ENCODE data around the gene AAK1. TPM values are rescaled to one million over a fixed set of nuclear protein-coding genes. Genes with fewer than 3 reads are reported as not detected.
A peak's percentile ranks its signal among the peaks of the same experiment; 100 is the strongest.
"Not testable (repeated sequence)": the region's sequence is repeated elsewhere in the genome, so short reads cannot be mapped to it uniquely, and the experiment has no call there.

AAK1 gene
- total RNA-seq (2014; rRNA removed; shearing (Covaris generic)), result 32.6 and 52.0 TPM in 2 replicates

DNA sequence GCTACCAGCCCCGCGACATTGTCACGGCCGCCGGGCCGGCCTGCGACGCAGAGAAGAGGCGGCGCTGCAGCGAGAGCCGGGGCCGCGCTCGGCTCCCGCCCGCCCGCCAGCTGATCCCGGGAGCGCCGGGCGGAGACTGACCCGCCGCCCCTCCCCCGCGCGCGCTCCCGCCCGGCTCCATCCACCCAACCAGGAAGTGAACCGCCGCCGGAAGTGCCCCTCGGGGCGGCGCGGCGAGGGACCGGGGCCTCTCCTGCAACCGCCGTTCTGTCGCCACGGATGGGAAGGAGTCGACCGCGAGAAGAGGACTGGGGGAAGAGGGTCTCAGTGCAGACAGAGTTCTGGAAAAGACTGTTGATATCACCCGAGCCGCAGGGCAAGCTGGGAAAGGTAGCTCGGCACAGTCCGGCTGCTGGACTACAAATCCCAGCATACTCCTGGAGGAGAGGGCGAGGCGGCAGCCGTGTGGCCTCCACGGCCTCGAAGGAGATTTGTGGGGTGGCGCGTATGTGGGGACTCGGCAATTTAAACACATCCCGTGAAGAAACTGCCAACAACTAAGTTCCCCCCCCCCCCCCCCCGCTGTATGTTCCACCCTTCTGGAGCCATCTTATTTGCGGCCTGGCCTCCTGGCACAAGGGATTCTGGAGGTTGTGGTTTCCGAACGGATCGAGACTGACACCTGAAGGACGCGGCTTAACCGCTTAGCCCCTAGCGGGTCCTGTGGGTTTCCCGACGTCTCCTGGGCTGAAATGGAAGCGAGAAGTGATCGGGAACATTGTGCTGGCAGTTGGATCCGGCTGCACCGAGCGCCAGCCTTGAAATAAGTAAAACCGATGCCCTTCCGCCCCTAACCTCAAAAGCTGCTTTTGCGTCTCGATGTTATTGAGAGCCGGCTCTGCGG is at the start of gene AAK1:
Gene AAK1, minus strand, starts transcription at position 138 of the 904 bp plus-strand sequence. CDS start 699 bp downstream, outside the sequence.
- peak; percentile 86 for DNase-seq (ENCODE audit: low read depth)

DNA sequence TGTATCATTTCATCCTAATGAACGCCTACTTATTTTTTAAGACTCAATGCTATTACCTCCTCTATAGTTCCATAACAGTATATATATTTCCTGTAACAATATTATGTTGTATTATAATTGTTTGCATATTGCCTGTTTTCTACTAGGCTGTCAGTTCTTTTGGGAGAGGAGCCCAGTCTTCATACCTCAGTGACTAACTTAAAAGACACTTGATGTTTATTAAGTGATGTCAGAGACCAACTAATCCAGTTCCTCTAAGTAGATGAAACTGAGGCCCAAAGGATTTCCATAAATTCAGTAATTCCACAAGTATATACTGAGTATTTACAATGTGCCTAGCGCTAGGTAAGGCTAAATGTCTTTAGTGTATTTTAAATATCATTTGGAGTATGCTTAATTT is 48.9 kb upstream of the AAK1 start:
- DNase-seq (ENCODE audit: low read depth), result peak; percentile 62

DNA sequence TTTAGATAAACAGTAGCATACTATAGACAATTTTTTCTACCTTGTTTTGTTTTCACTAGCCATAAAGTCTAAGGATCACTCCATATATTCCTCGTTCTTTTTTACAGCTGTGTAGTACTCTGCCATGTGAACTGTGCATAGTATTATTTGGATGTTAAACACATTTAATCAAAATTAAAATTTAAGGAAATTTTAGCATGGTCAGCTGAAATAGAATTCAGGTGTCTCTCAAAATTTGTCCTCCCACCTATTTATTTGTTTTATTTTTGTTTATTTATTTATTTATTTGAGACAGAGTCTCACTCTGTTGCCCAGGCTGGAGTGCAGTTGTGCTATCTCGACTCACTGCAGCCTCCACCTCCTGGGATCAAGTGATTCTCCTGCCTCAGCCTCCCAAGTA is 46.4 kb upstream of the AAK1 start:
- DNase-seq (ENCODE audit: low read depth), result no peak

DNA sequence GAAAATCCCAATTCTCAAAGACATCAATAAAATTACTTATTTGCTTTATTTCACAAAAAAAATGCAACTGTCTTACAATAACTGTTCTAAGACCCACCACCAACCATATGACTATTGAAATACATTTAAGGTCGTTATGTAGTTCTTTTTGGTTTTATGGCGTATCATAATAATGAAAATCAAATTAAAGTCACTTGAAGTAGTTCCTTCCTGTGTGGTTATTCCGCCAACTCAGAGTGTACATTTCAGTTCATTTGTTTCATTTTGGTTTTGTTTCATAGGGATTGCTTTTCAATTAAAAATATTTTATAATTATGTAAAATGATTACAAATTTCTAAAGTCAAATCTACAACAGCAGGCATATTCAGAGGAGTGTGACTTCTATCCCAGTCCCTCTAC is 45.9 kb upstream of the AAK1 start:
- DNase-seq (ENCODE audit: low read depth), result no peak

DNA sequence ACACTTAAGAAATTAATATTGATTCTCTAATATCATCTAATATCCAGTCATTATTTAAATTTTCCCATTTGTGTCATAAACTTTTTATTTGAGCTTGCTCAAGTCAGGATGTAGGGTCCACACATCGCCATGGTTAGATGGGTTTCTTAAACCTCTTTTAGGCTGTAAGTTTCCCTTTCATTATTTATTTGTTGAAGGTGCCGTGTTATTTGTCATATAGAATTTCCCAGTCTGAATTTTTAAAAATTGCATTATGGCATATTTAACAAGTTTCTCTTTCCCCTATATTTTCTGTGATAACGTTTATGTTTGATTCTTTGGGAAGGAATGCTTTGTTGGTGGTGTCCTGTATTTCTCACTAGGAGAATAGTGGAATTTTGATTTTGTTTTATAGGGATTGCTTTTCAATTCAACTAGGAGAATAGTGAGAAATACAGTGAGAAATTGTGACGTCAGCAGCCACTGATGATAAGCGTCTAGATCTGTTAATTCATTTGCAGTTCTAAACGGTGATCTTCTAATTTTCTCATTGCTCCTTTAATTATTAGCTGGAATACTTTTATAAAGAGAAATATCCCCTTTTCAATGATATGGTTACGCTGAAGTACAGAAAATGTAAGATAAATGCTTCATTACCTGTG is 44.6 kb upstream of the AAK1 start:
- no peak for DNase-seq (ENCODE audit: low read depth)

DNA sequence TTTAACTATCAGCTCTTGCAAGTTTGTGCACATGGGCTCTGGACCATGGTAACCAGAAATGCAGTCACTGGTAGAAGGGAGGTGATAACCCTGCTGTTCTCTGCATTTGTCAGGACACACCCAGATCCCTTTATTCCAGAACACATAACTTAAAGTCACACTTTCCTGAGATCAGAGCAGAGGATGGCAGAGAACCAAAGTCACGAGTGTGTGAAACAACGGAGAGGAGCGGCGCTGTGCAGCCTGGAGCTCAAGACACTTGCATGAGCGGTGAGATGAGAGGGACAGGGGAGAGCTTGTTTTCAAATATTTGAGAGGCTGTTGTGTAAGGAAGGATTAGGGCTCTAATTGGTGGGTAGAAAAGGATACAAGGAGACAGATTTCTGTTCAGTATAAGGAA is 43.3 kb upstream of the AAK1 start:
- no peak for DNase-seq (ENCODE audit: low read depth)

DNA sequence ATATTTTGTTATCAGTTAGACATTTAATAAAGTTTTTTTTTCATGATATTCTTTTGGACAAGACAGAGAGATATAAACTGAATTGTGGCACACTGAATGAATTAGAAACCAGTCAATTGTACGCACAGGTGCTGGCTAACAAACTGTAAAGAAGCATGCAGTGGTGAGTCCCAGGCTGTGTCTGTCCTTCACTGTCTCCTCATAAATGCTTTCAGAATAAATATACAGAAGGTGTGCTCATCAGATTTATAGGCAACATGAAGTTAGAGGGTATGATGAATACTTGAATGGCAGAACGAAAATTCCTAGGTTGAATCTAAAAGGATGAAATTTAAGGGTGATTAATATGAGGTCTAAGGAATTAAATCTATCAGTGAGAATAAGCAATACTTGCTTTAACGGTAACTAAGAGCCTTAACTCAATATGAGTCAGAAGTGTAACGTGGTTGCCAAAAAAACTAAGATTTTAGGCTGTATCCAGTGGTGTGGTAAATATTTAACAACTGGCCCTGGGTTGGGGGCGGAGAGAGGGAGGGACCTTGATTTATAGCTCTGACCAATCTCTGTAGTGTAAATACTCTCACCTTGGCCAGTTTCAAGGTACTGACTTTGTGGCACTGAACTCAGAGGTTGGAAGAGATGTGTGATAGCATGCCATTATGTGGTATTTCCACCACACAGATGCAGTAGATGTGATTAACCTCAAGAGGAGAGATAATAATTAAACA is 41.9 kb upstream of the AAK1 start:
- peak; percentile 58 for DNase-seq (ENCODE audit: low read depth)

DNA sequence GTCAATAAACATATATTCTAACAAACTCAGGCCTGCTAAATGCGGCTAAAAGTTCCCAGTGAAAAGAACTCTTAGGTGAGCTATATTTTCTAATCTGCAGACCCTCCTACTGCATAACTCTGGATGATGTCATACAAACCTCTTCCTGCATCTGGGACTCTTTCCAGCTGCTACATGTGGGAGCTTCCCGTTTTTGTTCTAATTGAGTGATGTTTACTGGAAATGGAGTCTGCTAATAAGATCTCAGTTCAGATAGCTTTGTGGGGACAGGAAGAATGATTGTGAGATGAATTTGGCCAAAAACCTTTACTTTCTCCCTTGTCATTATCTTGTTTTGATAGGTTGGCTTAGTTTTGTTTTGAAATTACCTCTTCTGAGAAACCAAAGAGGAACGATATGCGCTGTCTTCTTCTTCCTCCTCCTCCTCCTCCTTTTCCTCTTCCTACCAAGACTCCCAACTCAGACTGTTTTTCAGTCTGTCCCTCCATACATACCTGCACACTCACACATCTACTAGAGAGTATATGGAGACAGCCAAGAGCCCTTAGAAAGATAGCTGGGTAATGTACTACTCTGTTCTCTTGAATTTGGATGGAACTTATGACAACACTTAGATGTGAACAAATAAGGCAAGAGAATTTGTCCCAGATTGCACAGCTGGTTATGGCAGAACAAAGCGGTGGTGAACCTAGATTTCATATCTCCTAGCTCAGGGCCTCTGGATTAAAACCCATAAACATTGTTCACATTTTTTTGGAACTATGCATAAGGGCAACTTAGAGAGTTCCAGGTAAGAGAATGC is 39.8 kb upstream of the AAK1 start:
- peak; percentile 89 for DNase-seq (ENCODE audit: low read depth)

DNA sequence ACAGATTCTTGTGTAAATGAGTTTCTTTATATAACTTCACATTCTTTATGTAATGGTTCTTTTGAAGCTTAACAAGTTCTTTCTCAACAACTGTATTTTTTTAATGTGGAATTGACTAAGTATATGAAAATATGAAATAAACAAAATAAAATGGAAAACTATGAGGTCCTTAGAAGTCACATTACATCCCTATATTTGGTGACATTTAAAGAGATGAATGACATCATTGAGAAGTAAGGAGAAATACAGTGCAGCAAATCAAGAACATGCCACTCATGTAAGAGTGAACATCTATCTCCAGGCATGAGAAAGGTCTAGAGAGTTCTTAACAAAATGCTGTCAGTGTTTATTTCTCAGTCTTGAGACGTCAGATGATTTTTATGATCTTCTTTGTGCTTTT is 39.0 kb upstream of the AAK1 start:
- DNase-seq (ENCODE audit: low read depth), result no peak

DNA sequence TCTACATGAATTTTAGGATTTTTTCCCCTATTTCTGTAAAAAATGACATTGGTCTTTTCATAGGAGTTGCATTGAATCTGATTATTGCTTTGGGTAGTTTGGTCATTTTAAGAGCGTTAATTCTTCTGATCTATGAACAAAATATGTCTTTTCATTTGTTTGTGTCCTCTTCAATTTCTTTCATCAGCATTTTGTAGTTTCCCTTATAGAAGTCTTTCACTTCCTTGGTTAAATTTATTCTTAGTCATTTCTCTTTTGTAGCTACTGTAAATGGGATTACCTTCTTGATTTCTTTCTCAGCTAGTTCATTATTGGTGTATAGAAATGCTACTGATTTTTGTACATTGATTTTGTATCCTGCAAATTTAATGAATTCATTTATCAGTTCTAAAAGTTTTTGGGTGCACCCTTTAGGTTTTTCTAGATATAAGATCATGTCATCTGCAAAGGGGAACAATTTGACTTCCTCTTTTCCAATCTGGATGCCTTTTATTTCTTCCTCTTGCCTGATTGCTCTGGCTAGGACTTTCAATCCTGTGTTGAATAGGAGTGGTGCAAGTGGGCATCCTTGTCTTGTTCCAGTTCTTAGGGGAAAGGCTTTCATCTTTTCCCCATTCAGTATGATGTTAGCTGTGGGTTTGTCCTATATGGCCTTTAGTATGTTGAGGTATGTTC is 36.6 kb upstream of the AAK1 start:
- DNase-seq (ENCODE audit: low read depth), result no peak

DNA sequence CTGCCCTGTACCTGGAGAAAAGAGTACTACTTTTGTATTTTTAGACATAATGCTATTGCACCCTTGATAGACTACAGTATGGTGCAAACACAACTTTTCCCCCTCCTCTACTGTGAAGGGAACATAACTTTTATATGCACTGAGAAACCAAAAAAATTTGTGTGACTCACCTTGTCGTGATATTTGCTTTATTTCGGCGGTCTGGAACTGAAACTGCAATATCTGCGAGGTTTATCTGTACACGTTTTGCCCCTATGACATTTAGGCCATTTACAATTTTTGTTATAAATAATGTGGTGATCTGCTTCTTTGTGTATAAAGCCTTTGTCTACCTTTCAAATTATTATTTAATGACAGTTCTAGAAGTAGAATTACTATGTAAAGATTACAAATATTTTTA is 34.4 kb upstream of the AAK1 start:
- DNase-seq (ENCODE audit: low read depth), result peak; percentile 6

DNA sequence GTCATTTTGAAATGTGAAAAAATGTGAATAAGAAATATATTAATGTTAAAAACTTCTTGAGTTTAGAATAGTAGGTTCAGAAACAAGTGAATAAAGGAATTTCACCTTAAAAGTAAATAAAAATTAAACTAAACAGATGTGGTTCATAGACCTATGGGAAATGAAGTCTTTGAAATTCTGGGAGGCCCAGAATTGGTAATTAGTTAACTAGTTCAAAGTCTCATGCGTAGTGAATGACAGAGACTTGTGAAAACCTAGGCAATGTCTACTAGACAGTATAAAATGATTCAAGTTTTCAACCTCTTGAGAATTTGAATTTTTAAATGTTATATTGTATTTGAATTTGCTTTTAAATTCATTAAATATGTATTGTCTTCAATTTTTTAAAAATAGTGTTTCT is 32.6 kb upstream of the AAK1 start:
- no peak for DNase-seq (ENCODE audit: low read depth)

DNA sequence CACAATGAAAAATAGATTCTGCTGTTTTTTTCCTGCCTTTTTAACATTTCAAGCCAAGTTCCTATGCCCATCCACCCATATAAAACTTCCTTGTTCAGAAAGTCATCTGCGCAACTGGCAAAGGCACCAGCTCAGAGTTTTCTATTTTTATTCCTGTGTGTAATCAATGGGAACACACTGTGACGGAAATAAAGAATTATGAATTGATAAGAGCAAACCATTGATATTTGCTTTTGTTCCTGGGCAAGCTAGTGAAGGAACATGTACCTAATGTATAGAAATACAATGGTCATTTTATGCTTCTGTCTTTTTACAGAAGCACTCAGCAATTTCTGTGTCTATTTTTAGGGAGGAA is 30.8 kb upstream of the AAK1 start:
- no peak for DNase-seq (ENCODE audit: low read depth)

DNA sequence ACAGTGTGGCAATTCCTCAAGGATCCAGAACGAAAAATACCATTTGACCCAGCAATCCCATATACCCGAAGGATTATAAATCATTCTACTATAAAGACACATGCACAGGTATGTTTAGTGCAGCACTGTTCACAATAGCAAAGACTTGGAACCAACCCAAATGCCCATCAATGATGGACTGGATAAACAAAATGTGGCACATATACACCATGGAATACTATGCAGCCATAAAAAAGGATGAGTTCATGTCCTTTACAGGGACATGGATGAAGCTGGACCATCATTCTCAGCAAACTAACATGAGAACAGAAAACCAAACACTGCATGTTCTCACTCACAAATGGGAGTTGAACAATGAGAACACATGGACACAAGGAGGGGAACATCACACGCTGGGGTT is 29.6 kb upstream of the AAK1 start:
- DNase-seq (ENCODE audit: low read depth), result not testable (repeated sequence)

DNA sequence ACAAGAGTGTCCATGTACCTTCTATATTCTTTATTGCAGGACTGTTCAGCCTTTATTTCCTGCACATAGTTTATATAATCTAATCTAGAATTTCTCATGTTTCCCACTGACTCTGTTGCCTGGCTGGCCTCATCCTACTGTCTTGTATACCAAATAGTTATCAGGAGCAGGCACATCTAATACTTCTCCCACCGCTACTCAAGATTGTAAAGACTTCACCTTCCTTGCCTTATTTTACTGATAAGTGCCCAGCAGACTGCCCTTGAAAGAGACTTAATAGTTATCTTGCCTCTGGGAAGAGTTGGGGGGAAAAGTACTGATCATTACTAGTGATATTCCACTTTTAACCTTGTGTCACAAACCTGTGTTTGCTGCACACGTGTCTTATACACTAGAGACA is 26.1 kb upstream of the AAK1 start:
- no peak for DNase-seq (ENCODE audit: low read depth)

DNA sequence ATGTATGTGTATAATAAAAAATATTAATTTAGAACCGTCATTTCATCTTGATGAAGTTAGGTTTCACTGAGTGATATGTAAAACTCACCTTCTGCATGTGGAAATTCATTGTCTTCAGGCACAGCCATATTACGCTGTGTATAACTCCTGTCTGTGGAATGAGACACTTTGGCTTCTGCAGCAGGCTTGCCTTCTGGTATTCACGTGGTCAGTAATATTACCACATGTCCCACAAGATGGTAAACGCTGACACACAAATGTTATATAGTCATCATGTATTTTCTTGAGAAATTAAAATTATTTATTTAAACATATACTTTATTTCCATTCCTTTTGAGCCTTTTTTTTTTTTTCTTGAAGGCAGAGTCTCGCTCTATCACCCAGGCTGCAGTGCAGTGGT is 25.1 kb upstream of the AAK1 start:
- no peak for DNase-seq (ENCODE audit: low read depth)

DNA sequence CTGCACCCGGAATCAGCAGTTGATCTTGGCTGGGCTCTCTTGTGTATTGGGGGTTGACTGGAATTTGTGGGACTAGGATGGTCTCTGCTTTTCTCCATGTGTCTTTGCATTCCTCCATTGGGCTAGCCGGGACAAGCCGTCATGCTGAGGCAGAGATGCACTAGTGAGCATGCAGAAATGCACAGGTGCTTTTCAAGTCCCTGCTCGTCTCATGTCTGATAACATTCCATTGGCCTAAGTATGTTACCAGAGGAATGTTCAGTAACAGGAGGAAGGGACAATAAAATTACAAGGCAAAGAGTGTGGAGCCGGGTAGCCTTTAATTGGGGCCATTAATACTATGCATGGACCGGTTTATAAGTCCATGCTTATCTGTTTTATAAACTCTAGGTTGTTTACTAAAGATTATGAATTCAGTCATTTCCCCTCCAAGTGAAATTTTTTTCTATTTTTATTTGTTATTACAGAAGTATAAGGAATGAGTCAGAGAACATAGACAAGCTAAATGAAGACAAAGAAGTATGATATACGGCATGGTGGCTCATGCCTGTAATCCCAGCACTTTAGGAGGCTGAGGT is 24.4 kb upstream of the AAK1 start:
- DNase-seq (ENCODE audit: low read depth), result peak; percentile 57

DNA sequence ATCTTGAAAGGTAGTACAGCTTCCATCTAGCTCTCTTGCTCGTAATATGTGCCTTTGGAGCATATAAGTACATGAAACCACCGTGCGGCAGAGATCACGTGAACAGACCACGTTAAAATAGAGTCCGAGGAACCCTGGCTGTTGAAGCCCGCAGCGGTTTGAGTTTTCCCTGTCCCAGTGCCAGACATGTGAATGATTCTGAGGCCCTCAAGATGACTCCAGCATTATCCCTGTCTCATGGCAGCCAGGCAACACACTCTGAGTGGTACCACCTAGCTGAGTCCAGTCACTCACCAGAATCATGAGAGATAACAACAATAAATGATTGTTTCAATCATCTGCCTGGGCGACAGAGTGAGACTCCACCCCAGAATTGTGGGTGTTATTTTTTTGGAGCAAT is 21.6 kb upstream of the AAK1 start:
- no peak for DNase-seq (ENCODE audit: low read depth)

DNA sequence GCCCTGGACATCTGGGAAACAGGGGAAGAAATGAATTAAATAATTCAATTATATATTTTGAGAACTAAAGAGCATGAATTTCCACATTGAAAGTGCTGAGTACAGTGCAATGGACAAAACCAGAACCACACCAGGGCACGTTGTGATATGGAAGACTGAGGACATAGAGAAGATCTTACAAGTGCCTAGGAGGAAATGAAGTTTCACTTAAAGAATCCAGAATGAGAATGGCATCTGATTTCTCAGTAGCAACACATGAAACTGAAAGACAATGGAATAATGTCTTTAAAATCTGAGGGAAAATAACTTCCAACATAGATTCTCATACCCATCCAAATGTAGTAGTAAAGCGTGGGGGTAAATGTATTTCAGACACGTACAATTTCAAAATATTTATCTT is 20.3 kb upstream of the AAK1 start:
- DNase-seq (ENCODE audit: low read depth), result no peak

DNA sequence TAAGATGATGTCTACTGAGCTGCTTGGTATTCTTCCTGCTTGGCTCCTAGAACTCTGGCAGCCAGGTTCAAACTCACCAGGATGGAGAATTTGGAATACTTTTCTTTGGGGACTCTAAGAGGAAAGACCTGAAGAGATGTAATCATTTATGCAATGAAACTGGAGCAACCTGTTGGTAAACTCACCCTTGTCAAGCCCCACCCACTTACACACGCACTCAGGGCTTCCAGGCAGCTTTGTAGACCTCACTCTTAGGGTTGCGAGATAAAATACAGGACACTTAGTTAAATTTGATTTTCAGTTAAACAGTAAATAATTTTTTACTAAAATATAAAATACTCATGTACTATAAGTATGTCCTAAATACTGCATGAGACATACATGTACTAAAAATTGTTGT is 19.0 kb upstream of the AAK1 start:
- DNase-seq (ENCODE audit: low read depth), result not testable (repeated sequence)

DNA sequence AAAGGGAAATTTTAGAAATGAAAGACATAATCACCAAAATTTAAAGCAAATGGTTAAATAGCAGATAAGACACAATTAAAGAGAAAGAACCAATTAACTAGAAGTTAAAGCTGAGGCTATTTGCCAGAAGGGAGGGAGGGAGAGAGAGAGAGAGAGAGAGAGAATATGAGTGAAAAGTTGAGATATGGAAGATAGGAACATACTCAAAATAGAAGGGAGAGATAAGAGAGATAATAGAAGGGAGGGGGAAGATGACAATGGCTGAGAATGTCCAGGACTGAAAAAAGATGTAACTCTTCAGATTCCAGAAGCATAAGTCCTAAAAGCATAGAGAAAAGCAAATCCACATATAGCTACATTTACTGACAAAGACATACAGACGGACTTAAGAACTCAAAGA is 17.1 kb upstream of the AAK1 start:
- no peak for DNase-seq (ENCODE audit: low read depth)
